ENCODE measurements around the gene SMAD3.

The SMAD3 gene

GRCh38 chr15:67240235-67241131 lies 175.1 kb downstream of the SMAD3 start:
- H3K27ac ChIP-seq: peak overlapping the region; percentile 31; the same call in 1 of the 2 replicates
- peak; percentile 82 for TF ChIP-seq CTCF (conservative IDR thresholded peaks at IDR 0.05)

GRCh38 chr15:67241132-67241855 lies 175.9 kb downstream of the SMAD3 start:
- TF ChIP-seq CTCF (conservative IDR thresholded peaks at IDR 0.05): no peak
- H3K27ac ChIP-seq: peak overlapping the region; percentile 31; the same call in 1 of the 2 replicates

GRCh38 chr15:67242708-67243111 lies 177.3 kb downstream of the SMAD3 start:
- no peak for TF ChIP-seq CTCF (conservative IDR thresholded peaks at IDR 0.05)
- H3K27ac ChIP-seq: no peak overlapping the region

All from VCaP (cell line).